SK-N-MC (cell line): ENCODE measurements around the gene PCYT2.

Source experiments
- EZH2 ChIP-seq: fragments of 200-600 bp; sonication (generic); IDR thresholded peaks from one replicate; pipeline ENCODE4 v1.6.1; 2017; ENCODE audit warnings: antibody characterized with exemption
- FOXP2 ChIP-seq: optimal IDR thresholded peaks from 2 replicates; pipeline ENCODE3; 2011; ENCODE audit warnings: mild to moderate bottlenecking, moderate library complexity; ENCODE audit not compliant: insufficient read depth; ENCODE audit errors: extremely low read length, control extremely low read depth
- POLR2AphosphoS5 ChIP-seq: IDR thresholded peaks from 2 replicates; pipeline ENCODE4 v1.6.1; 2012; ENCODE audit warnings: mild to moderate bottlenecking, low read depth, low read length, borderline replicate concordance

- TF ChIP-seq POLR2AphosphoS5: no peak
- no peak for TF ChIP-seq EZH2
- no peak for TF ChIP-seq FOXP2
Measured at GRCh38 chr17:81927152-81927652, 16.0 kb upstream of the PCYT2 start.
